HepG2 (cell line): ENCODE data around the gene FGFR3. TPM values are rescaled to one million over a fixed set of nuclear protein-coding genes. Genes with fewer than 3 reads are reported as not detected.

Experiments
- ATAC-seq: fragments of 200-7000 bp; cut with Tn5 transposase; 3 replicates; pipeline ENCODE4 v1.9.1; 2020; ENCODE audit warnings: mild to moderate bottlenecking, moderate library complexity
- BruUV-seq: library from RNA; stranded (reverse); fragments of 400-500 nt; replicated peaks from 2 replicates; lab custom pipeline; 2021; lab: Mats Ljungman, UMichigan
- CTCF ChIA-PET: fragments of 300-600 bp; formaldehyde crosslinking; extraction: SDS; loops from one replicate; lab custom pipeline; 2021; ENCODE audit warnings: low total read pairs, inconsistent platforms, low intra/inter-chr PET ratio; lab: Yijun Ruan, JAX
- POLR2A ChIA-PET: fragments of 350-600 bp; sonication (Branson Sonifier 250); formaldehyde crosslinking; loops from one replicate; lab custom pipeline; 2020; ENCODE audit warnings: antibody characterized with exemption, inconsistent platforms; lab: Yijun Ruan, JAX
- DNase-seq: peaks from one replicate; pipeline ENCODE4 v3.0.0-alpha.2; 2015; ENCODE audit warnings: low spot score
- FAIRE-seq: peaks from 3 replicates; lab custom pipeline; 2011; peaks lifted over from hg19 to GRCh38; lab: Jason Lieb, UNC
- H2AFZ ChIP-seq: one replicate; pipeline ENCODE4 v1.6.1; 2011; ENCODE audit warnings: low read length, inconsistent platforms
- H3K27ac ChIP-seq: fragments of 300-600 bp; 3 replicates; pipeline ENCODE4 v1.8.0; 2011; ENCODE audit warnings: mixed run types, mild to moderate bottlenecking, mixed read lengths, low read length, inconsistent platforms; ENCODE audit not compliant: insufficient read depth; ENCODE audit errors: extremely low read length
- H3K27me3 ChIP-seq, 2 experiments: fragments of 200-600 bp in 1 of 2; 2 replicates in 1 of 2; 3 replicates in 1 of 2; pipeline versions ENCODE4 v1.6.0 to v1.8.0; 2011; ENCODE audit warnings: low read length in 2 of 2, mild to moderate bottlenecking in 2 of 2, moderate library complexity in 2 of 2, inconsistent platforms in 1 of 2; ENCODE audit not compliant: insufficient read depth in 2 of 2, control insufficient read depth in 1 of 2
- H3K36me3 ChIP-seq, 2 experiments: fragments of 200-600 bp in 1 of 2; replicated peaks in 1 of 2; 2 replicates in 1 of 2; 3 replicates in 1 of 2; pipeline versions ENCODE4 v1.5.1 to v1.8.0; 2011; ENCODE audit warnings: low read length in 2 of 2, inconsistent platforms in 1 of 2; ENCODE audit not compliant: insufficient read depth in 2 of 2, control insufficient read depth in 1 of 2
- H3K4me1 ChIP-seq: 2 replicates; pipeline ENCODE4 v1.5.1; 2012; ENCODE audit warnings: low read length, inconsistent platforms; ENCODE audit not compliant: insufficient read depth
- H3K4me2 ChIP-seq: 2 replicates; pipeline ENCODE4 v1.6.0; 2011; ENCODE audit warnings: low read depth, low read length, inconsistent platforms
- H3K4me3 ChIP-seq, 3 experiments: fragments of 200-600 bp in 1 of 3; sonication (generic), shearing (Covaris generic) in 1 of 3; replicated peaks in 1 of 3; 2 replicates each; pipeline ENCODE4 v1.5.1; 2011 to 2016; ENCODE audit warnings: low read length in 3 of 3, inconsistent platforms in 2 of 3, low read depth in 2 of 3, mild to moderate bottlenecking in 2 of 3, control low read depth in 1 of 3, mixed read lengths in 1 of 3; ENCODE audit not compliant: insufficient read depth in 1 of 3
- H3K79me2 ChIP-seq: one replicate; pipeline ENCODE4 v1.6.1; 2011; ENCODE audit warnings: low read length, inconsistent platforms; ENCODE audit not compliant: insufficient read depth
- H3K9ac ChIP-seq: 2 replicates; pipeline ENCODE4 v1.6.0; 2011; ENCODE audit warnings: mild to moderate bottlenecking, low read depth, low read length, inconsistent platforms; ENCODE audit not compliant: insufficient read depth
- H3K9me3 ChIP-seq: 2 replicates; pipeline ENCODE4 v1.5.1; 2012; ENCODE audit warnings: mild to moderate bottlenecking, low read length
- H4K20me1 ChIP-seq: 2 replicates; pipeline ENCODE4 v1.6.0; 2011; ENCODE audit warnings: inconsistent platforms, mild to moderate bottlenecking, low read length, moderate library complexity; ENCODE audit not compliant: insufficient read depth
- CC2D1A ChIP-seq: sonication (generic); formaldehyde crosslinking; IDR thresholded peaks from 2 replicates; pipeline ENCODE4 v1.8.1; 2023; ENCODE audit warnings: mild to moderate bottlenecking, missing genetic modification reagents
- CERS6 ChIP-seq: sonication (generic); formaldehyde crosslinking; IDR thresholded peaks from 2 replicates; pipeline ENCODE4 v1.5.0; 2020; ENCODE audit warnings: missing genetic modification reagents
- CHD2 ChIP-seq: IDR thresholded peaks from 2 replicates; pipeline ENCODE4 v1.6.1; 2011; ENCODE audit warnings: low read depth, low read length, improper control_type of control experiment
- DMTF1 ChIP-seq: sonication (generic); formaldehyde crosslinking; IDR thresholded peaks from 2 replicates; pipeline ENCODE4 v1.4.0; 2020; ENCODE audit warnings: mild to moderate bottlenecking, missing genetic modification reagents
- HES4 ChIP-seq: sonication (generic); formaldehyde crosslinking; IDR thresholded peaks from 2 replicates; pipeline ENCODE4 v1.9.0; 2021; ENCODE audit warnings: mild to moderate bottlenecking, missing genetic modification reagents, borderline replicate concordance
- KLF12 ChIP-seq: sonication (generic); formaldehyde crosslinking; IDR thresholded peaks from 2 replicates; pipeline ENCODE4 v1.4.0; 2020; ENCODE audit warnings: missing genetic modification reagents, borderline replicate concordance
- KMT2A ChIP-seq: sonication (generic); formaldehyde crosslinking; IDR thresholded peaks from 2 replicates; pipeline ENCODE4 v1.4.0; 2020; ENCODE audit warnings: missing genetic modification reagents
- NPAS2 ChIP-seq: sonication (generic); formaldehyde crosslinking; IDR thresholded peaks from 2 replicates; pipeline ENCODE4 v1.8.0; 2022; ENCODE audit warnings: mild to moderate bottlenecking, missing genetic modification reagents, borderline replicate concordance
- PRPF4 ChIP-seq: fragments of 200-400 bp; formaldehyde crosslinking; IDR thresholded peaks from 2 replicates; pipeline ENCODE4 v1.6.1; 2016; ENCODE audit warnings: low read length, low read depth; ENCODE audit not compliant: poor library complexity, severe bottlenecking
- RAD21 ChIP-seq: fragments of 450-650 bp; formaldehyde crosslinking; IDR thresholded peaks from 2 replicates; pipeline ENCODE4 v1.5.0; 2020; ENCODE audit warnings: mild to moderate bottlenecking
- RBM39 ChIP-seq: fragments of 200-400 bp; formaldehyde crosslinking; IDR thresholded peaks from one replicate; pipeline ENCODE4 v1.6.1; 2018; ENCODE audit warnings: antibody characterized with exemption, mild to moderate bottlenecking, low read depth, low read length; ENCODE audit not compliant: poor library complexity, severe bottlenecking
- TOE1 ChIP-seq: sonication (generic); formaldehyde crosslinking; IDR thresholded peaks from 2 replicates; pipeline ENCODE4 v1.4.0; 2020; ENCODE audit warnings: mild to moderate bottlenecking, missing genetic modification reagents
- TSC22D2 ChIP-seq: sonication (generic); formaldehyde crosslinking; IDR thresholded peaks from 2 replicates; pipeline ENCODE4 v1.5.1; 2020; ENCODE audit warnings: missing genetic modification reagents, mild to moderate bottlenecking, borderline replicate concordance
- U2AF1 ChIP-seq: fragments of 200-400 bp; formaldehyde crosslinking; optimal IDR thresholded peaks from 2 replicates; pipeline ENCODE3; 2017; ENCODE audit warnings: mild to moderate bottlenecking, low read depth, low read length
- ZFY ChIP-seq: sonication (generic); formaldehyde crosslinking; IDR thresholded peaks from 2 replicates; pipeline ENCODE4 v1.4.0; 2020; ENCODE audit warnings: missing genetic modification reagents
- ZMYM4 ChIP-seq: sonication (generic); formaldehyde crosslinking; IDR thresholded peaks from 2 replicates; pipeline ENCODE4 v1.8.1; 2023; ENCODE audit warnings: mild to moderate bottlenecking, missing genetic modification reagents
- ZNF292 ChIP-seq: sonication (generic); formaldehyde crosslinking; IDR thresholded peaks from 2 replicates; pipeline ENCODE4 v1.8.1; 2022; ENCODE audit warnings: mild to moderate bottlenecking, low read depth, missing genetic modification reagents, borderline replicate concordance
- ZNF446 ChIP-seq: sonication (generic); formaldehyde crosslinking; IDR thresholded peaks from 2 replicates; pipeline ENCODE4 v1.5.0; 2020; ENCODE audit warnings: mild to moderate bottlenecking, missing genetic modification reagents
- ZNF556 ChIP-seq: sonication (generic); formaldehyde crosslinking; IDR thresholded peaks from 2 replicates; pipeline ENCODE4 v1.4.0; 2020; ENCODE audit warnings: mild to moderate bottlenecking, missing genetic modification reagents, borderline replicate concordance
- ZNF616 ChIP-seq: sonication (generic); formaldehyde crosslinking; IDR thresholded peaks from 2 replicates; pipeline ENCODE4 v1.5.0; 2020; ENCODE audit warnings: low read depth, mild to moderate bottlenecking, missing genetic modification reagents
- ZNF691 ChIP-seq: sonication (generic); formaldehyde crosslinking; IDR thresholded peaks from 2 replicates; pipeline ENCODE4 v1.4.0; 2020; ENCODE audit warnings: missing genetic modification reagents, low read depth, mild to moderate bottlenecking, borderline replicate concordance
- WGBS: methylation state at CpG from one replicate; pipeline ENCODE4 v1.1.6; 2017; ENCODE audit warnings: low lambda C conversion rate; 5-methylcytosine and 5-hydroxymethylcytosine counted together
- in situ Hi-C: cut with HindIII; loops from 2 replicates; pipeline ENCODE4 v1.10.0; 2017; ENCODE audit warnings: low pct_unique_long_range_greater_than_20kb; ENCODE audit not compliant: extremely low pct_ligation_motif_present
- intact Hi-C: fragments of 100-400 bp; cut with micrococcal nuclease; formaldehyde crosslinking; loops from one replicate; pipeline ENCODE4 v1.10.0; 2022; ENCODE audit not compliant: unreplicated experiment
- polyA plus RNA-seq, 8 experiments: library from polyadenylated mRNA; depleted of rRNA in 3 of 8; stranded (reverse) in 7 of 8; unstranded in 1 of 8; fragments of >200 nt; fragmentation: Illumina TruSeq in 4 of 8; extraction: Trizol in 4 of 8; gene quantifications; 2 replicates each; pipeline versions ENCODE4 v1.2.1 to v1.2.3, GENCODE V29; 2011 to 2016; ENCODE audit warnings: low read depth in 4 of 8, missing spikeins in 1 of 8, mixed read lengths in 1 of 8; ENCODE audit not compliant: insufficient read depth in 1 of 8
- total RNA-seq, 5 experiments: library from RNA; depleted of rRNA; stranded (reverse); fragments of >200 nt; fragmentation: Illumina TruSeq; extraction: Trizol; gene quantifications; 2 replicates each; pipeline ENCODE4 v1.2.3, GENCODE V29; 2016; ENCODE audit warnings: low read depth in 1 of 5

Gene FGFR3
- total and polyA plus RNA-seq, 2 of the 13 experiments (the other 11 are each of a cell fraction or from before 2014, with no cell fraction given), result 103 to 109 TPM

DNA sequence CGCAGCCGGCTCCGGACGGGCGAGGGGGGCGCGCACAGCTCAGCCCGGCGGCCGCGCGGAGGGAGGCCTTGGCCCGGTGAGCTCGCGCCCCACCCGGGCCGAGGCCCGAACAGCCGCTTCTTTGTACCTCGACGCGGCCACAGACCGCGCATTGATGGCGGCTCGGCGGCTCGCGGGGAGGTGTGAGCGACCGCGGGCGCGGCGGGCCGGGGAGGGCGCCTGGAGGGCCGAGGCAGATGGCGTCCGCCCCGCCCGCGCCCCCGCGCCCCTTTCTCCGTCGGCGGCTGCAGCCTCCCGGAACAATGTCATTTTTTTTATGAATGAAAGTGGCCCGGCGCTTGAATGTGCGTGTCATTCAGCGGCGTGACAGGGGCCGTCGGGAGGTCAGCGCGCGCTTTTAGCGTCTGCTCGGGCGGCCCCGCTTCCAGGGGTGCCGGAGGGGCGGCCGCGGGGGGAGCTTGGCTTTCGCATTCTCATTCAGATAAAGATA is 1.8 kb downstream of the FGFR3 start:
- Histone ChIP-seq H3K36me3 (peaks cover 9 to 14% of the 10 kb centered on the region in 2 experiments; a peak in 2 of 5 replicates), H3K9me3 (no peaks in the 10 kb centered on the region), H3K4me2 (peak overlapping the region; percentile 74), H3K4me3 (peak overlapping the region; percentile 94 to 98 (median 95)), H3K27ac (peak overlapping the region; percentile 92), H3K9ac (peak overlapping the region; percentile 94), H4K20me1 (peaks cover 11% of the 10 kb centered on the region), H2AFZ (no peak overlapping the region), H3K4me1 (peaks cover 71% of the 10 kb centered on the region), H3K79me2 (peaks cover 53% of the 10 kb centered on the region), H3K27me3 (peaks cover 7 to 21% of the 10 kb centered on the region in 2 experiments; a peak in 4 of 5 replicates)
- DNase-seq (no peak), FAIRE-seq (no peak), ATAC-seq (no peak)
- WGBS, result 0% methylated on average over 1 of the region's 68 CpGs
- ChIA-PET CTCF (interaction anchor here (1.3 to 3.3 kb wide), 2 partner anchors 15 to 49 kb away, joined by 3 to 11 read pairs; no protein-coding TSS in a partner anchor), POLR2A (interaction anchor here (1.0 to 28.6 kb wide), 8 partner anchors 6 to 61 kb away, joined by 3 to 1258 read pairs (median 35); partner anchors contain the start of gene LETM1)
- BruUV-seq, result no TSS peak
- intact Hi-C loops, result loop anchor here (2.0 to 5.0 kb wide), 2 partner anchors 18 to 48 kb away; no protein-coding TSS in a partner anchor
- in situ Hi-C loops, result no loop called here
- TF ChIP-seq TOE1 (CRISPR knock-in tag) (no peak), ZNF616 (CRISPR knock-in tag) (no peak), CHD2 (no peak), CERS6 (CRISPR knock-in tag) (no peak), ZNF292 (CRISPR knock-in tag) (no peak), KMT2A (no peak), DMTF1 (CRISPR knock-in tag) (no peak), RBM39 (no peak), RAD21 (0 out of 2 replicates have a peak, but pooled peaks have one; percentile 10), ZNF446 (CRISPR knock-in tag) (peak; percentile 60; the same call in 1 of the 2 replicates), TSC22D2 (no peak), PRPF4 (no peak), ZFY (CRISPR knock-in tag) (no peak; the same call in 1 of the 2 replicates), NPAS2 (no peak), ZMYM4 (no peak), HES4 (peak; percentile 66; the same call in 1 of the 2 replicates), CC2D1A (CRISPR knock-in tag) (no peak), U2AF1 (no peak), KLF12 (CRISPR knock-in tag) (0 out of 2 replicates have a peak, but pooled peaks have one; percentile 34), ZNF691 (CRISPR knock-in tag) (no peak), ZNF556 (CRISPR knock-in tag) (no peak)
